Vein endothelial cell (primary cell): ENCODE data around the gene OR4E1. TPM values are rescaled to one million over a fixed set of nuclear protein-coding genes. Genes with fewer than 3 reads are reported as not detected.

Experiments
- small RNA-seq: library from RNA; depleted of rRNA; stranded (forward); fragments of <200 nt; gene quantifications from one replicate; pipeline ENCODE3, GENCODE V24; 2012
- total RNA-seq: library from RNA; depleted of rRNA; stranded (reverse); fragments of >200 nt; gene quantifications from 2 replicates; pipeline ENCODE4 v1.2.3, GENCODE V29; 2012

The OR4E1 gene, protein sequence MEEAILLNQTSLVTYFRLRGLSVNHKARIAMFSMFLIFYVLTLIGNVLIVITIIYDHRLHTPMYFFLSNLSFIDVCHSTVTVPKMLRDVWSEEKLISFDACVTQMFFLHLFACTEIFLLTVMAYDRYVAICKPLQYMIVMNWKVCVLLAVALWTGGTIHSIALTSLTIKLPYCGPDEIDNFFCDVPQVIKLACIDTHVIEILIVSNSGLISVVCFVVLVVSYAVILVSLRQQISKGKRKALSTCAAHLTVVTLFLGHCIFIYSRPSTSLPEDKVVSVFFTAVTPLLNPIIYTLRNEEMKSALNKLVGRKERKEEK
- not detected in 2 replicates for total RNA-seq

GRCh38 chr14:21673718-21674117 lies at the start of gene OR4E1:
TSS of gene OR4E1 (minus strand) at chr14:21673818. CDS start at chr14:21670935, 2,883 bp downstream.

DNA sequence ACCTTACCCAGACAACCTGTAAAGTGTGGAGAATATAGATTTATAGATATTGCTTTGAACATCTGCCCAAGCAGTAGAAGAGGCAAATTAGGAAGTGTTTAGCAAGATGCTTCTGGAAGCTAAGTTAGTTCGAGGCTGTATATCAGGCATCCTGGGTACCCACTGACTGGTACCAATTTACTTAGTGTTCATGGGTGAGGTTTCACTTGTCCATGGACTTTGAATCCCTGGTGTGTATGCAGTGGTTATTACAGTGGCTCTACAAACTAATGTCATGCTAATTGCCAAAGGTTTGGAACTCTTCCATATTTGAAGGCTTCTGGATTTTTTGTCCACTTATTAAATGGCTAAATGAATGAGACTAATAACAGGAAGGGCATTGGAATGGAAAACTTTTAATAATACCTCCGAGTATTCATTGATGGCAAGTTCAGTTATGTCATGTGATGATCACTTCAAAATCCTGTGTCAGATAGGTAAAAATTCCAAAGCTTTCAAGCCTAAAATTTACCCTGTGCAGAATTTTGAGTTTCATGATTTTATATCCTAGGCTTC lies 20.2 kb downstream of the OR4E1 start, which contains the start of gene OR4E2:
OR4E2 (plus strand) TSS at position 505 of the 555 bp plus-strand sequence. CDS start 11,248 bp downstream, outside the sequence.

DNA sequence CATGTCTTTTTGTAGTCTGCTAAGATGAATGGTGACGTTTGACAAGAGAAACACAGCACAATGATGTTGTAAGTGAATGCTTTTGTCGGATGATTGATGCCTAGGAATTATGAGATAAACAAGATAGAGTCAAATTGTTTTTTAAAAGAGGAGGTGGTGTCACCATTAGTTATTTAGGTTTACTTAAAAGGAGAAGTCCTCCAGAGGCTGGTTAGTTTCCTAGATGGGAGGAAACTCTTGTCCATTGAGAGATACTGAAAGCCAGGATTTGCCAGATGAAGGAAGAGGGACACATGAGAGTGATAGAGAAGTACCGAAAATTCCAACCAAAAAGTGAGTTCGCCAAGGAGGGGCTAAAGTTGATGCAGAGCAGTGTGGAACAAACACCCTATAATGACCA lies 38.8 kb downstream of the OR4E1 start, which contains the start of gene OR10G2:
OR10G2 (minus strand) TSS at position 101 of the 400 bp plus-strand sequence; CDS start at position 3, 98 bp downstream.

Small RNAs within 50 kb of the gene (small RNA-seq; reads per million reads assigned to genes)
- gene AC243972.3: not detected

Other genes starting within 250 kb of the OR4E1 start
- 72.5 and 78.0 TPM in 2 replicates for gene CHD8, start 217.7 kb downstream of the OR4E1 start, total RNA-seq
- gene RAB2B, start 196.9 kb downstream of the OR4E1 start, total RNA-seq: 33.0 and 41.5 TPM in 2 replicates
- 41.2 and 50.1 TPM in 2 replicates for gene TOX4, start 196.6 kb downstream of the OR4E1 start, total RNA-seq
- 48.3 and 67.0 TPM in 2 replicates for gene METTL3, start 162.5 kb downstream of the OR4E1 start, total RNA-seq
- 0.86 and 0.98 TPM in 2 replicates for gene SALL2, start 147.5 kb downstream of the OR4E1 start, total RNA-seq
- not detected in 2 replicates for gene OR10G3, start 93.7 kb downstream of the OR4E1 start, total RNA-seq
- gene OR10G2, start 38.9 kb downstream of the OR4E1 start, total RNA-seq: not detected in 2 replicates
- not detected in 2 replicates for gene OR4E2, start 20.0 kb downstream of the OR4E1 start, total RNA-seq